Left ventricle myocardium inferior (tissue), 1 donor: ENCODE data around the gene VAV2. TPM values are rescaled to one million over a fixed set of nuclear protein-coding genes. Genes with fewer than 3 reads are reported as not detected.

ENCODE experiments used
- DNase-seq: peaks from one replicate; pipeline ENCODE4 v3.0.0-alpha.2; 2020
- H3K27ac ChIP-seq: fragments of 200-600 bp; replicated peaks from 2 replicates; pipeline ENCODE4 v1.8.0; 2021
- H3K27me3 ChIP-seq: fragments of 200-600 bp; 2 replicates; pipeline ENCODE4 v1.8.0; 2021; ENCODE audit warnings: low read depth
- H3K36me3 ChIP-seq: fragments of 200-600 bp; 2 replicates; pipeline ENCODE4 v1.8.0; 2021
- H3K4me1 ChIP-seq: fragments of 200-600 bp; 2 replicates; pipeline ENCODE4 v1.8.0; 2021
- H3K4me3 ChIP-seq: fragments of 200-600 bp; 2 replicates; pipeline ENCODE4 v1.8.0; 2021; ENCODE audit warnings: mild to moderate bottlenecking, moderate library complexity
- H3K9me3 ChIP-seq: fragments of 200-600 bp; replicated peaks from 2 replicates; pipeline ENCODE4 v1.8.0; 2021
- intact Hi-C: fragments of 100-400 bp; cut with micrococcal nuclease; formaldehyde crosslinking; loops from one replicate; pipeline ENCODE4 v1.11.0; 2022
- total RNA-seq: library from RNA; stranded (reverse); fragmentation: NEBNext Ultra II Directional; extraction: Animal tissue kit (Norgen Biotek cat#: 25700); gene quantifications from one replicate; pipeline ENCODE4 v1.2.1, GENCODE V29; 2021
- TF ChIP-seq, protein P1 (sequence below): fragments of 200-600 bp; IDR thresholded peaks from 2 replicates; pipeline ENCODE4 v1.8.0; 2021; ENCODE audit warnings: antibody characterized with exemption, mild to moderate bottlenecking, borderline replicate concordance
- donor health status: DM: no; HTN: yes; CAD: no; lungs with severe emphysema.

Gene VAV2
- total RNA-seq, 1 donor from 2014 or later = 4.1 TPM

DNA sequence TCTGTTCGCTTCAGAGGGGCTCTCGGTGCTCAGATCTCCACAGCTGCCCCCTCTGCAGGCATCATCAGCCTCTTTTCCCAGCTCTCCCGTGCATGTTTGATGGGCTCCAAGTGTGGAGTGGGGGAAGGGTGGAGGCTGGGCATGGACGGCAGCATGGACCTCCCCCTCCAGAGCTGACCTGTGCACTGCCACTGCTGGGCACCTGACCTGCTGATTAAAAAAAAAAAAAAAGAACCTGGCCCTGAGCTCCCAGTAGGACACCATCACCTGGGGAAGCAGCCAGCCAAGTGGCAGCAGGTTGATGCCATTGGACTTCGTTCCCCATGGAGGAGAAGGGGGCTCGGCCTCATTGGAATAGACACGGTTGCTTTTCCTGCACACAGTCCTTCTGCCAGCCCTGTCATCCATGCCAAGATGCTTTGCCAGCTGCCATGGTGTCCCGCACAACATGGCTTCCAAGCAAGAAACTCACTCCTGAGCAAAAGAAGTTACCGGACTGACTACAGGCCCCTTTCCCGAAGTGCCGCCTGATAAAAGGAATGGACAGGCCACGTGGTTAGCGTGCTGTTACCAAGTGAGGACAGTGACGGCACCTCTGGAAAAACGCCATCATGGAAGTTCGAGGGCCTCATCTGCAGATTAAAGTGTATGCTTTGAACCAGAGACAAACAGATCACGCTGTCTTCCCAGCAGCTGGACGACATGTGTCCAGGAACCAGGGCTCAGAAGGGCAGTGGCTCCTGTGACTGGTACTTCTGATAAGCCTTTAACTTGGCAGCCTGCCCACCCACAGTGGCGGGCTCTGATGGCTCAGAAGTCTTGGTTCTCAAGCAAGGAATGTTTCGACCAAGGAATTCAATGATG is 18.4 kb upstream of the VAV2 start:
- intact Hi-C loops = no loop called here
- Histone ChIP-seq H3K36me3 (no peaks in the 10 kb centered on the region), H3K27ac (no peak overlapping the region), H3K27me3 (peaks cover 12% of the 10 kb centered on the region), H3K9me3 (peaks cover 4% of the 10 kb centered on the region), H3K4me1 (no peaks in the 10 kb centered on the region), H3K4me3 (no peak overlapping the region)
- no peak for DNase-seq
- TF ChIP-seq, protein P1, sequence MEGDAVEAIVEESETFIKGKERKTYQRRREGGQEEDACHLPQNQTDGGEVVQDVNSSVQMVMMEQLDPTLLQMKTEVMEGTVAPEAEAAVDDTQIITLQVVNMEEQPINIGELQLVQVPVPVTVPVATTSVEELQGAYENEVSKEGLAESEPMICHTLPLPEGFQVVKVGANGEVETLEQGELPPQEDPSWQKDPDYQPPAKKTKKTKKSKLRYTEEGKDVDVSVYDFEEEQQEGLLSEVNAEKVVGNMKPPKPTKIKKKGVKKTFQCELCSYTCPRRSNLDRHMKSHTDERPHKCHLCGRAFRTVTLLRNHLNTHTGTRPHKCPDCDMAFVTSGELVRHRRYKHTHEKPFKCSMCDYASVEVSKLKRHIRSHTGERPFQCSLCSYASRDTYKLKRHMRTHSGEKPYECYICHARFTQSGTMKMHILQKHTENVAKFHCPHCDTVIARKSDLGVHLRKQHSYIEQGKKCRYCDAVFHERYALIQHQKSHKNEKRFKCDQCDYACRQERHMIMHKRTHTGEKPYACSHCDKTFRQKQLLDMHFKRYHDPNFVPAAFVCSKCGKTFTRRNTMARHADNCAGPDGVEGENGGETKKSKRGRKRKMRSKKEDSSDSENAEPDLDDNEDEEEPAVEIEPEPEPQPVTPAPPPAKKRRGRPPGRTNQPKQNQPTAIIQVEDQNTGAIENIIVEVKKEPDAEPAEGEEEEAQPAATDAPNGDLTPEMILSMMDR = no peak

DNA sequence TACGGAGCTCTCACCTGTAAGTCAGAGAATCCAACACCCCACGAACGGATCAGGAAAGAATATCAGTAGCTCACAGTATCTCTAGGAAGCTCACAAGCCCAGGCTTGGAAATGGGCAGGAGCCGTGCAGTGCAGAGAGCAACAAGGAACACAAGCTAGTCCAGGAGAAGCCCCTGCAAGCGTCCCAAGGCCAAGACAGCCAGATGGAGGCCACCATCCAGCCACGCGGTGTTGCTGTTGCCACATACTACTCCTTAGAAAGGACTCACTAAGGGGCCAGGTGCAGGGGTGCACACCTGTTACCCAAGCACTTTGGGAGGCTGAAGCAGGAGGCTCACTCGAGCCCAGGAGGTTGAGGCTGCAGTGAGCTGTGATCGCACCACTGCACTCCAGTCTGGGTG is 15.4 kb upstream of the VAV2 start:
- DNase-seq = no peak
- intact Hi-C loops = no loop called here
- TF ChIP-seq, protein P1 = no peak
- Histone ChIP-seq H3K27ac (no peak overlapping the region), H3K9me3 (no peaks in the 10 kb centered on the region), H3K4me3 (no peak overlapping the region), H3K36me3 (no peaks in the 10 kb centered on the region), H3K27me3 (peaks cover 16% of the 10 kb centered on the region), H3K4me1 (no peaks in the 10 kb centered on the region)

DNA sequence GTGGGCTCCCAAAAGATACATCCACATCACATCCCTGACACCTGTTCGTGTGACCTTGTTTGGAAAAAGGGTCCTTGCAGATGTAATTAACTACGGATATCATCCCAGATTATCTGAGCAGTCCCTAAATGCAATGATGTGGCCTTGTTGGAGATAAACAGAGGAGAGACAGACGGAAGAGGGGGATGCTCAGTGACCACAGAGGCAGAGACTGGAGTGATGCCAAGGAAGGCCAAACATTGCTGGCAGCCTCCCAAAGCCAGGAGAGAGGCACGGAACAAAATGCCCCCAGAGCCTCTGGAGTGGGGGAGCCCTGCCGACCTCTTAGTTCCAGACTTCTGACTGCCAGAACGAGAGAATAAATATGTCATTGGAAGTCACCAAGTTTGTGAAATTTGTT is 15.0 kb upstream of the VAV2 start:
- Histone ChIP-seq H3K36me3 (no peaks in the 10 kb centered on the region), H3K27ac (no peak overlapping the region), H3K4me1 (no peaks in the 10 kb centered on the region), H3K27me3 (peaks cover 16% of the 10 kb centered on the region), H3K9me3 (no peaks in the 10 kb centered on the region), H3K4me3 (no peak overlapping the region)
- DNase-seq = no peak
- TF ChIP-seq, protein P1 = no peak
- intact Hi-C loops = no loop called here

DNA sequence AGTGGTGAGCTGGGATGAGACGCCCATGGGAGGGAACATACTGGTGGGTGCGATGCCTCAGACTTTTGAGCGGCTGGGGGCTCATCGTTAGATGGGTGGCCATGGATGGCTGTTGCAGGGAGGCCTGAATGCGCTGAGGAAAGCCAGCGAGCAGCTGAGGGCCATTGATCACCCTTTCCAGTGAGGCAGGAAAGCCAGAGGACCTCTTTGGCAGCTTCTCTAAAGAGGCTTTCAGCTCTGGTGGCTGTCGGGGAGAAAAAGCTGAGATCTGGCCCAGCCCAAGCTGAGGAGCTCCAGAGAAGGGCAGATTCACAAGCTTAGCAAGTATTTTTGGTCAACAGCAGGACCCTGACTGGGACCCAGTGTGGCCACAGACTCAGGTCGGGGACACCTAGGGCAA is 13.3 kb upstream of the VAV2 start:
- no peaks in the 10 kb centered on the region for H3K9me3 ChIP-seq
- peaks cover 16% of the 10 kb centered on the region for H3K27me3 ChIP-seq
- no peak for DNase-seq
- TF ChIP-seq, protein P1 = no peak
- H3K36me3 ChIP-seq = no peaks in the 10 kb centered on the region
- no peak overlapping the region for H3K4me3 ChIP-seq
- H3K27ac ChIP-seq = no peak overlapping the region
- H3K4me1 ChIP-seq = no peaks in the 10 kb centered on the region
- intact Hi-C loops = no loop called here

DNA sequence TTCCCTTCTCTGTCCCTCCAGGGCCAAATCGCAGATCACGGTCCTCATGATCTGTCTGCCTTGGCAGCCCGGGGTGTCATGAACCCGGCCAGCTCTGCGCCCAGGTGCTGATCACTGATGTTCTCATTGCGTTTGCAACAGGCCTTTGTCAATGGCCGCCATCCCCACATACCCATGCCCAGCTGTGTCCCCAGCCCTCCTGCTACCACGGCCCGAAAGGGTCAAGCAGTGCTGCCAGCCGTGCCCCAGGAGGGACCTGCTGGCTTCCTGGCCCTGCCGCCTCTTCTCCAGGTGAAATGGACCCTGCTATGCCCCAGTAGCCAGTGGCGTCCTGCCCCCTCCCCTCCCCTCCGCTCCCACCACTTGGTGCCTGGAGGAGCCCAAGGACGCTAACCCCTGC is 12.8 kb upstream of the VAV2 start:
- H3K9me3 ChIP-seq = no peaks in the 10 kb centered on the region
- intact Hi-C loops = no loop called here
- H3K4me3 ChIP-seq = no peak overlapping the region
- no peaks in the 10 kb centered on the region for H3K36me3 ChIP-seq
- TF ChIP-seq, protein P1 = no peak
- DNase-seq = no peak
- peaks cover 16% of the 10 kb centered on the region for H3K27me3 ChIP-seq
- H3K27ac ChIP-seq = no peak overlapping the region
- H3K4me1 ChIP-seq = no peaks in the 10 kb centered on the region
